Mucosa of rectum (tissue), 2 donors: Measurements from ENCODE around the gene TSC22D1.
A peak's percentile ranks its signal among the peaks of the same experiment; 100 is the strongest.
"Not testable (repeated sequence)": the region's sequence is repeated elsewhere in the genome, so short reads cannot be mapped to it uniquely, and the experiment has no call there.

Experiments
- H3K27ac ChIP-seq, 2 donors: one replicate each; pipeline ENCODE4 v1.7.0; 2013; ENCODE audit warnings: inconsistent platforms in 2 of 2, low read depth in 2 of 2, low read length in 2 of 2
- H3K27me3 ChIP-seq, 2 donors: one replicate each; pipeline ENCODE4 v1.7.0; 2013; ENCODE audit warnings: low read length in 2 of 2; ENCODE audit not compliant: control insufficient read depth in 2 of 2, insufficient read depth in 2 of 2
- H3K36me3 ChIP-seq, 2 donors: one replicate each; pipeline ENCODE4 v1.7.0; 2013; ENCODE audit warnings: low read length in 2 of 2; ENCODE audit not compliant: control insufficient read depth in 2 of 2, insufficient read depth in 2 of 2
- H3K4me1 ChIP-seq, 2 donors: one replicate each; pipeline ENCODE4 v1.7.0; 2013; ENCODE audit warnings: low read length in 2 of 2, mild to moderate bottlenecking in 1 of 2; ENCODE audit not compliant: control insufficient read depth in 2 of 2, insufficient read depth in 2 of 2
- H3K4me3 ChIP-seq, 2 donors: one replicate each; pipeline ENCODE4 v1.7.0; 2013; ENCODE audit warnings: low read length in 2 of 2
- H3K9ac ChIP-seq, 2 donors: one replicate each; pipeline ENCODE4 v1.7.0; 2013; ENCODE audit warnings: low read length in 2 of 2, low read depth in 1 of 2, mild to moderate bottlenecking in 1 of 2
- H3K9me3 ChIP-seq, 2 donors: one replicate each; pipeline ENCODE4 v1.7.0; 2013; ENCODE audit warnings: low read length in 2 of 2; ENCODE audit not compliant: control insufficient read depth in 2 of 2
- donor health status: healthy.
- donor health status: Normal muscosa, but diverticular disease.

The TSC22D1 gene

DNA sequence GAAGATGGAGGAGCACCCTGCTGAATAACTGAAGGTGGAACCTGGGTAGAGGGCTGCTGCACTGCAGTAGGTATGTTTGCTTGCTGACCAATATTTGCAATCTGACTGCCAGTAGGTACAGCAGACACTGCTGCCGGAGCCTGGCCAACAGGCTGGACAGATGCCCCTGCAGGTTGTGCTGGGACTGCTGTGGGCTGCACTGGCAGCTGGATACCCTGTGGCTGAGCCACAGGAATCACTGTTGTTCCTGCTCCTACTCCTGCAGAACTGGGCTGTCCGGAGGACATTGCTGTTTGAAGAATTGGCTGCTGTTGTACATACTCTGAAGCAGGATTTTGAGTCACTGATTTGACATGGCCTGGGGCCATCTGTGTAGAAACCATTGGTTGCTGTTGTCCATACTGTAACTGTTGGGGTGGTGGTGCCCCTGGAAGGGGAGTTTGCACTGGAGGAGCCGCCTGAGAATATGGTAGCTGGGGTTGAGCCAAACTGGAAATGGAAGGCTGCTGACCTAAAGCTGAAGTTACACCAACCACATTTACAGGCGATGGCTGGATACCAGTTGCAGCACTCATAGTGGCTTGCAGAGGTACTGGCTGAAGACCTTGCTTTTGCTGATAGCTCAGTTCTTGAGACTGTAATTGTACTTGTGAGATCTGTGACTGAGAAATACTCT lies 2.2 kb downstream of the TSC22D1 start:
- no peaks in the 10 kb centered on the region for H3K27me3 ChIP-seq
- H3K36me3 ChIP-seq = peaks cover 0 to 4% of the 10 kb centered on the region in 2 donors
- peaks cover 10 to 13% of the 10 kb centered on the region in 2 donors for H3K4me1 ChIP-seq
- peak overlapping the region in 1 of 2 donors; percentile 90 for H3K4me3 ChIP-seq
- H3K9me3 ChIP-seq = no peaks in the 10 kb centered on the region
- H3K9ac ChIP-seq = no peak overlapping the region
- no peak overlapping the region for H3K27ac ChIP-seq

DNA sequence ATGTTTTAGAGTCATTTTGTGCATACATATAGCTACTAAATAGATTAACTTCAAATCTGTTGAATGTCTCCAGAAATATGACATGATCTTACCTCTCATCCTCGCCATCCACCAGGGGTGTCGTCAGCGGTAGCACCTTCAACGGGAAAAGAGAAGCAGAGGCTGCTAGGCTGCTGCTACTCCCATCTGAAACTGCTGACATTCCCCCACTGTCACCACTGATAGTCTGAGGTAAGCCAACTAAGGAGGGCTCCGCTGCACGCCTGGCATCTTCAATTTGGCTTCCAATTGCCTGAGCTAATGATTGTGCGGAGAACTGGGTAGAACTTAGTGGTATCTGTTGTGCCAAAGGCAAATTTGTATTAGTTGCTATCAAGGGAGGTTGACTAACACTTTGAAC lies 3.1 kb downstream of the TSC22D1 start:
- Histone ChIP-seq H3K4me1 (peaks cover 8 to 10% of the 10 kb centered on the region in 2 donors), H3K27me3 (no peaks in the 10 kb centered on the region), H3K9ac (no peak overlapping the region), H3K36me3 (peaks cover 0 to 4% of the 10 kb centered on the region in 2 donors), H3K9me3 (no peaks in the 10 kb centered on the region), H3K4me3 (peak overlapping the region; percentile 9 to 13), H3K27ac (no peak overlapping the region)

DNA sequence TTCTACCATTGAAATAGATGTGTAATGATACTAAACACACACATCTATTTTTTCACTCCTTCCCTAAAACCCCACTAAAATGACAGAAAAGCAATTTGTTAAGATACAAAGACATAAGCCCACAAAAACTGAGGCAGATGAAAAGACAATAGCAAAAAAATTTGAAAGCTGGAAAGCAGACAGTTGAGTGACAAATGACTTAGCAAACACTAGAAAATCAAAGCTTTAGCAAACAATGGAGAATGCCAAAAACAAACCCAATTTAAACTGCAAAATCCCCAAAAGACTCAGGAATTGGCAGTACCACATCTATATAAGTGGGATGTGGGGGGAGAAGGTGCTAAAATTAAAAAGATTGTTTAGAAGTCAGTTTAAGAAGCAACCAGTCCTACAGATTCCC lies 9.5 kb downstream of the TSC22D1 start:
- H3K36me3 ChIP-seq = no peaks in the 10 kb centered on the region
- no peaks in the 10 kb centered on the region for H3K4me1 ChIP-seq
- no peaks in the 10 kb centered on the region for H3K9me3 ChIP-seq
- no peaks in the 10 kb centered on the region for H3K27me3 ChIP-seq
- no peak overlapping the region for H3K27ac ChIP-seq
- H3K4me3 ChIP-seq = no peak overlapping the region
- no peak overlapping the region for H3K9ac ChIP-seq

DNA sequence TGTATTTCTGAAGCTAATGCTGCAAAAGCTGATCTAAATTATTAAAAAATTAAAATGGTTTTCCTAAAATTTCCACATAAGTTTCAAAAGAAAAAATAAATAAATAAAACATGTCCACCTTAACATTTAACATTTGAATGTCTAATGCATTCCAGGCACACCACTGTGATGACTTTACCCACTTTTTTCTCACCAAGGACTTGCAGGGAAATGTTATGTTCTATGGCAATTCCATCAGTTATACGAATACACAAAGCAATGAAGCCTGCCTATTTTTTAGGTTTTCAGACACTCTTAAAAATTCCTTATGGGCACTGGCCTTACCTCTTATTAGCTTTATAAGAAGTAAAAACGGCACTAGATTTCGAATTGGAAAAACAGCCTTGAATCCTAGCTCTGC lies 10.2 kb downstream of the TSC22D1 start:
- Histone ChIP-seq H3K27me3 (no peaks in the 10 kb centered on the region), H3K27ac (no peak overlapping the region), H3K9ac (no peak overlapping the region), H3K4me3 (no peak overlapping the region), H3K4me1 (peaks cover 0 to 4% of the 10 kb centered on the region in 2 donors), H3K36me3 (no peaks in the 10 kb centered on the region), H3K9me3 (no peaks in the 10 kb centered on the region)

DNA sequence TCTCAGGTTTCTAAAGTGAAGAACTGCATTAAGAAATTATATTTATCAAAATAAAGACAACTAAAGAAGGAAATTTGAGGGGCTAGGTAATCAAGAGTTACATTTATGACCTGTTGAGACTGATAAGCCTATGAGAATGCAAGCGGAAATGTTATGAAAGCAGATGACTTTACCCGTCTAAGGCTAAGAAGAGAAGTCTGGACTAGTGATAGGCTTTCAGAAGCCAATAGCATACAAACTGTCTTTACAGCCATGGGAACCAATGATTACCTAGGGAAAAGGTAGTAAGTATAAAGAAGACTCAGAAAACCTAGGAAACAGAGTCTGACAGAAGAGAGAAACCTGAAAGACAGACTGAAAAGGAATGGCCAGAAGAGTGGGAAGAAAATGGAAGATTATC lies 11.2 kb downstream of the TSC22D1 start:
- Histone ChIP-seq H3K9me3 (no peaks in the 10 kb centered on the region), H3K27ac (no peak overlapping the region), H3K36me3 (no peaks in the 10 kb centered on the region), H3K9ac (no peak overlapping the region), H3K27me3 (no peaks in the 10 kb centered on the region), H3K4me1 (peaks cover 0 to 4% of the 10 kb centered on the region in 2 donors), H3K4me3 (no peak overlapping the region)

DNA sequence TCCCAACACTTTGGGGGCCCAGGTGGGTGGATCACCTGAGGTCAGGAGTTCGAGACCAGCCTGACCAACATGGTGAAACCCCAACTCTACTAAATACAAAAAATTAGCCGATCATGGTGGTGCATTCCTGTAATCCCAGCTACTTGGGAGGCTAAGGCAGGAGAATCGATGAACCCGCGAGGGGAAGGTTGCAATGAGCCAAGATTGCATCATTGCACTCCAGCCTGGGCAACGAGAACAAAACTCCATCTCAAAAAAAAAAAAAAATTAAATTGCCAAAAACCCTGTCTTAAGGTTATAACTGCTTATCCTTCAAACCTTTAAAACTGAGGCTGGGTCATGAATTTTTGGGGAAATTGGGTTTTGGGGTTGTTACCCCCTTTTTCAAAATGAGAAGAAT lies 13.3 kb downstream of the TSC22D1 start:
- H3K4me3 ChIP-seq = not testable (repeated sequence)

DNA sequence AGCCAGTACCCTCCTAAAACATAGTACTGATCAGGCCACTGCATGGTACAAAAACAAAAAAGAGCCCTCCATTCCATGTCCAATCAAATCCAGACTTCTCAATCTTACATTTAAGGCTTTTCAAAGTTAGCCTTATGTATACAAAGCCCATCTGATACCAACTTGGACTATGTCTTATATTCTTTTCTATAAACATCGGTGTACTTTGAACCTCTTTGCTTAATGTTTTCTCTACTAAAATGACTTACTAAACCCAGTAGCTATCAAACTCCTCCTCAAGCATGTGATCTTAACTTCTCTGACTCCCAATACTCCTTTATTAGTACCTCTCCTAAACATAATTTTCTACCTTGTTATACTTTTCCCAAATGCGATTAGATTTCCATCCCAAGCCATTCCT lies 14.8 kb downstream of the TSC22D1 start:
- H3K4me1 ChIP-seq = peaks cover 0 to 4% of the 10 kb centered on the region in 2 donors
- H3K36me3 ChIP-seq = no peaks in the 10 kb centered on the region
- H3K27me3 ChIP-seq = no peaks in the 10 kb centered on the region
- H3K9ac ChIP-seq = no peak overlapping the region
- no peak overlapping the region for H3K27ac ChIP-seq
- H3K9me3 ChIP-seq = no peaks in the 10 kb centered on the region
- no peak overlapping the region for H3K4me3 ChIP-seq

More for the DNA sequence above, 13.3 kb downstream of the TSC22D1 start:
- not testable (repeated sequence) for H3K36me3 ChIP-seq, H3K9me3 ChIP-seq, H3K27ac ChIP-seq, H3K9ac ChIP-seq, H3K27me3 ChIP-seq, H3K4me1 ChIP-seq

DNA sequence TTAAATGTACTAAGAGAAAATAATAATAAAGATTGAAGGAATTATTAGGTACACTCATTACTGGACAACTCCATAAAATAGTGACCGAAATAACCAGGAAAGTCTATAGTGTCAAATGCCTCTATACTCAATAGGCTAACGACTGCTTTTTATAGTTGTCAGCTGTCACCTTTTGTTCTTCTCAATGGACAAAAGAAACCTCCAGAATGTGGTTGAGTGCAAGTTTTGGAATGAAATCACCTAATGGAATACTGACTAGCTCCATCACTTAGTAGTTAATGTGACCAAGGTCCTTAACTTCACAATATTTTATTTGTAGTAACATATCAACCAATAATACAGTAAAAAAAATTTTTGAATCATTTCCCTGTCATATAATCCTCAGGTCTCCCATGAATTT lies 18.1 kb downstream of the TSC22D1 start:
- Histone ChIP-seq H3K9ac (no peak overlapping the region), H3K27me3 (no peaks in the 10 kb centered on the region), H3K27ac (no peak overlapping the region), H3K9me3 (no peaks in the 10 kb centered on the region), H3K4me1 (peaks cover 0 to 4% of the 10 kb centered on the region in 2 donors), H3K4me3 (no peak overlapping the region), H3K36me3 (no peaks in the 10 kb centered on the region)

DNA sequence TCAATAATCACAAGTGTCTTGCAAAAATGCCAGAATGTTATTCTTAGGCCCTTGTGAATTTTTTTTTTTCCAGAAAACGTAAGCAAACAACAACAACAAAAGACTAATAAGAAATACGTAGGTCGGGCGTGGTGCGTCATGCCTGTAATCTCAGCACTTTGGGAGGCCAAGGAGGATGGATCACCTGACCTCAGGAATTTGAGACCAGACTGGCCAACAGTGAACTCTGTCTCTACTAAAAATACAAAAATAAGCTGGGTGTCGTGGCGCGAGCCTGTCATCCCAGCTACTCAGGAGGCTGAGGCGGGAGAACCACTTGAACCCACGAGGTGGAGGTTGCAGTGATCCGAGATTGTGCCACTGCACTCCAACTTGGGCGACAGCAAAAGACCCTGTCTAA lies 20.9 kb downstream of the TSC22D1 start:
- Histone ChIP-seq H3K9me3 (no peaks in the 10 kb centered on the region), H3K36me3 (no peaks in the 10 kb centered on the region), H3K27ac (no peak overlapping the region), H3K4me3 (no peak overlapping the region), H3K4me1 (no peaks in the 10 kb centered on the region), H3K9ac (no peak overlapping the region), H3K27me3 (no peaks in the 10 kb centered on the region)

DNA sequence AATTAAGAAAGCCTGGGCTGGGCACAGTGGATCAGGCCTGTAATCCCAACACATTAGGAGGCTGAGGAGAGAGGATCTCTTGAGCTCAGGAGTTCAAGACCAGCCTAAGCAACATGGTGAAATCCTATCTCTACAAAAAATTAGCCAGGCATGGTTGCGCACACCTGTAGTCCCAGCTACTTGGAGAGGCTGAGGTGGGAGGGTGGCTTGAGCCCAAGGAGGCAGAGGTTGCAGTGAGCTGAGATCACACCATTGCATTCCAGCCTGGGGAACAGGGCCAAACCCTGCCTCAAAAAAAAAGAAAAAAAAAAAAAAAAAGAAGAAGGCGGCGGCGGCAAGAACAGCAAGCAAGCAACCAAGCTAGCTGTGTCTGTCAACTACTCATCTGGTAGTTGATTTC lies 26.7 kb downstream of the TSC22D1 start:
- H3K9ac ChIP-seq = no peak overlapping the region
- no peaks in the 10 kb centered on the region for H3K9me3 ChIP-seq
- no peak overlapping the region for H3K27ac ChIP-seq
- no peak overlapping the region for H3K4me3 ChIP-seq
- H3K36me3 ChIP-seq = no peaks in the 10 kb centered on the region
- H3K4me1 ChIP-seq = no peaks in the 10 kb centered on the region
- no peaks in the 10 kb centered on the region for H3K27me3 ChIP-seq

DNA sequence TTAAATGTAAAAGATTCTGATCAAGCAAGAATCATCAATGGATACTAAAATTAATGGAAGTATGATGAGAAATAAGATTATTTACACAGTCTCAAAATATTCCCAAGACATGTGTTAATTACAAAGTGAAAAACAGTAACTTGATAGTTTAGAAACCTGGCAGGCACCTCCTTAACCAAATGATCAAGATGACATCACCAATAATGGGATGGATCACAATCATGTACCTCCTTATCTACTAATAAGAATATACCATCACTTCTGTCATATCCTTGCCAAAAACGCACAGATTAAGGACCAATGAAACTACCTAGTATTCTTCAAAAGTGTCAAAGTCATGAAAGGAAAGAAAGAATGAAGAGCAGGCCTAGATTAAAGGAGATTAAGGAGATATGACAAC lies 30.0 kb downstream of the TSC22D1 start:
- Histone ChIP-seq H3K27ac (no peak overlapping the region), H3K9me3 (no peaks in the 10 kb centered on the region), H3K4me3 (no peak overlapping the region), H3K4me1 (no peaks in the 10 kb centered on the region), H3K36me3 (no peaks in the 10 kb centered on the region), H3K27me3 (no peaks in the 10 kb centered on the region), H3K9ac (no peak overlapping the region)
